ENCODE data around the gene FAM177B.

The FAM177B gene

DNA sequence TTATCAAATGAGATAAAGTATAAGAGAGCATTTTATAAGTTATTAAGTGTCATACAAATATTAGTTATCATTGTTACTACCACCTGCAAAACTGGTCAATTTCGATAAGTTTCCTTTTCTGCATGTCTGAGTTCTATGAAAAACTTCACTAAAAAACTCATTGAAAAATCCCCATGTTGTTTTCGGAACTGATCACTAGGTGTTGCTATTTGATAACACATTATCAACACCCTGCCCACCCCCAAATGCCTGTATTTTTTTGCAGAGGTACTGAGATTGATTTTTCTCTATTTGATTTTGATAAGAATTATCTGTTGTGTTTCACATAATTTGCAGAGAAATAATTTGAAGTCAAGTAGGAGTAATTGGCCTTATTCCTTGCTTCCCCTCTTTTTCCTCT, 55.7 kb downstream of the FAM177B start:
- H3K4me3 ChIP-seq = no peak overlapping the region
- no peak for DNase-seq (ENCODE audit: low spot score)
- no peak overlapping the region for H3K27ac ChIP-seq
- TF ChIP-seq, protein P1, sequence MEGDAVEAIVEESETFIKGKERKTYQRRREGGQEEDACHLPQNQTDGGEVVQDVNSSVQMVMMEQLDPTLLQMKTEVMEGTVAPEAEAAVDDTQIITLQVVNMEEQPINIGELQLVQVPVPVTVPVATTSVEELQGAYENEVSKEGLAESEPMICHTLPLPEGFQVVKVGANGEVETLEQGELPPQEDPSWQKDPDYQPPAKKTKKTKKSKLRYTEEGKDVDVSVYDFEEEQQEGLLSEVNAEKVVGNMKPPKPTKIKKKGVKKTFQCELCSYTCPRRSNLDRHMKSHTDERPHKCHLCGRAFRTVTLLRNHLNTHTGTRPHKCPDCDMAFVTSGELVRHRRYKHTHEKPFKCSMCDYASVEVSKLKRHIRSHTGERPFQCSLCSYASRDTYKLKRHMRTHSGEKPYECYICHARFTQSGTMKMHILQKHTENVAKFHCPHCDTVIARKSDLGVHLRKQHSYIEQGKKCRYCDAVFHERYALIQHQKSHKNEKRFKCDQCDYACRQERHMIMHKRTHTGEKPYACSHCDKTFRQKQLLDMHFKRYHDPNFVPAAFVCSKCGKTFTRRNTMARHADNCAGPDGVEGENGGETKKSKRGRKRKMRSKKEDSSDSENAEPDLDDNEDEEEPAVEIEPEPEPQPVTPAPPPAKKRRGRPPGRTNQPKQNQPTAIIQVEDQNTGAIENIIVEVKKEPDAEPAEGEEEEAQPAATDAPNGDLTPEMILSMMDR (IDR thresholded peaks at IDR 0.05) = no peak

- TF ChIP-seq, protein P1 (IDR thresholded peaks at IDR 0.05) = no peak
- no peak overlapping the region for H3K4me3 ChIP-seq
- DNase-seq (ENCODE audit: low spot score) = no peak
- no peak overlapping the region for H3K27ac ChIP-seq
Measured at GRCh38 chr1:222794656-222795474, 57.9 kb downstream of the FAM177B start.

DNA sequence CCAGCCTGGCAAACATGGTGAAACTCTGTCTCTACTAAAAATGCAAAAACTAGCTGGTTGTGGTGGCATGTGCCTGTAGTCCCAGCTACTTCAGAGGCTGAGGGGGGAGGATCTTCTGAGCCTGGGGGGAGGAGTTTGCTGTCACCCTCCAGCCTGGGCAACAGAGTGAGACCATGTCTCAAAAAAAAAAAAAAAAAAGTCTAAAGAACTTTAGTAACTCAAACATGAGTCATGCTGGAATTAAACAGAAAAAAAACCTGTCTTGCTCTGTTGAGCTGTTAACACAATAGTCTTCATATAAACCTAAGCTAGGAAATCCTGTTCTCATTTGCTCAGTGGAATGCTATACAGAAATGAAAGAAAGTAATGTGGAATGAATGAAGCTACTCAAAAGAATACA, 61.1 kb downstream of the FAM177B start:
- TF ChIP-seq, protein P1 (IDR thresholded peaks at IDR 0.05) = no peak
- Histone ChIP-seq H3K4me3 (no peak overlapping the region), H3K27ac (no peak overlapping the region)
- DNase-seq (ENCODE audit: low spot score) = no peak

- TF ChIP-seq, protein P1 (IDR thresholded peaks at IDR 0.05) = no peak
- DNase-seq (ENCODE audit: low spot score) = no peak
- no peak overlapping the region for H3K27ac ChIP-seq
- H3K4me3 ChIP-seq = no peak overlapping the region
Measured at GRCh38 chr1:222798975-222799374, 62.0 kb downstream of the FAM177B start.
